ENCODE results near the gene CMSS1. TPM values are rescaled to one million over a fixed set of nuclear protein-coding genes. Genes with fewer than 3 reads are reported as not detected.

The CMSS1 gene
- total and polyA plus RNA-seq, 2 of the 13 experiments (the other 11 are each of a cell fraction or from before 2014, with no cell fraction given), result 6.4 to 48.7 TPM

DNA sequence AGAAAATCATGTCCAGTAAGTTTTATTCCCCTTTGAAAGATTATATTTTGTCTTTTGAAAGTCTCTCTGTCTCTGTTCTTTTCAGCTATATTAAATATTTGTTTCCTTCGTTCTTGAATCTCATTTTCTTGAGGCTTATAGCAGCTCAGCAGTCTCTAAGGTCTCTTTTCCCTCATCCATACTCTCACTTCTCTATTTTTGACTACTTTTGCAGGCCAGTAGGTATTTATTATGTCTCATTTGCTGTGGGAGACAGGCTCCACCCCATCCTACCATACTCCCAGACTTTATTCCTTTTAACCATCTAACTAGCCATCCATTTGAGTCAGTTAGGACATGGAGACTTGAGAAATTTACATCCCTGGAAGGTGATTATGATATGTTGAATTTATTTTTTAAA is 225.6 kb downstream of the CMSS1 start:
- in situ Hi-C loops (cut with HindIII; ENCODE audit: extremely low pct_ligation_motif_present, low pct_unique_long_range_greater_than_20kb), result loop anchor here (10.0 kb wide), 1 partner anchor 168 kb away; no protein-coding TSS in a partner anchor
- ChIA-PET CTCF (ENCODE audit: low intra/inter-chr PET ratio, low total read pairs) (no interaction called here), POLR2A (no interaction called here)
- 89% methylated on average over 1 of the region's 1 CpG for WGBS (ENCODE audit: low lambda C conversion rate)
- Histone ChIP-seq H3K36me3 (replicated peaks in 1 of 2; ENCODE audit: control insufficient read depth in 1 of 2, insufficient read depth in 2 of 2, low read length in 2 of 2) (no peaks in the 10 kb centered on the region), H3K27ac (ENCODE audit: extremely low read length, insufficient read depth, low read length) (no peak overlapping the region), H3K9ac (ENCODE audit: insufficient read depth, low read depth, low read length) (no peak overlapping the region), H3K79me2 (ENCODE audit: insufficient read depth, low read length) (no peaks in the 10 kb centered on the region), H3K9me3 (ENCODE audit: low read length) (no peaks in the 10 kb centered on the region), H3K27me3 (ENCODE audit: control insufficient read depth in 1 of 2, insufficient read depth in 2 of 2, low read length in 2 of 2) (no peaks in the 10 kb centered on the region), H2AFZ (ENCODE audit: low read length) (no peak overlapping the region), H4K20me1 (ENCODE audit: insufficient read depth, low read length) (no peaks in the 10 kb centered on the region), H3K4me3 (replicated peaks in 1 of 3; ENCODE audit: insufficient read depth in 1 of 3, low read depth in 2 of 3, low read length in 3 of 3) (no peak overlapping the region), H3K4me2 (ENCODE audit: low read depth, low read length) (no peak overlapping the region), H3K4me1 (ENCODE audit: insufficient read depth, low read length) (peaks cover 41% of the 10 kb centered on the region)
- intact Hi-C loops (cut with micrococcal nuclease; ENCODE audit: unreplicated experiment), result no loop called here
- no peak for DNase-seq (ENCODE audit: low spot score)
- no TSS peak for BruUV-seq (replicated peaks)
- ATAC-seq, result no peak
- no peak for FAIRE-seq
- no peak for TF ChIP-seq EP300 (IDR thresholded peaks at IDR 0.05; ENCODE audit: low read depth in 2 of 2, low read length in 2 of 2)
- no peak for TF ChIP-seq EP300 (CRISPR knock-in tag; IDR thresholded peaks at IDR 0.05; ENCODE audit: borderline replicate concordance)
- no peak for TF ChIP-seq ZNF839 (CRISPR knock-in tag; IDR thresholded peaks at IDR 0.05; ENCODE audit: borderline replicate concordance)
- TF ChIP-seq ZFP1 (CRISPR knock-in tag; IDR thresholded peaks at IDR 0.05), result no peak
- no peak for TF ChIP-seq ZNF550 (CRISPR knock-in tag; IDR thresholded peaks at IDR 0.05; ENCODE audit: borderline replicate concordance)
- TF ChIP-seq ZNF382 (CRISPR knock-in tag; IDR thresholded peaks at IDR 0.05; ENCODE audit: borderline replicate concordance), result no peak
- TF ChIP-seq, protein P1, sequence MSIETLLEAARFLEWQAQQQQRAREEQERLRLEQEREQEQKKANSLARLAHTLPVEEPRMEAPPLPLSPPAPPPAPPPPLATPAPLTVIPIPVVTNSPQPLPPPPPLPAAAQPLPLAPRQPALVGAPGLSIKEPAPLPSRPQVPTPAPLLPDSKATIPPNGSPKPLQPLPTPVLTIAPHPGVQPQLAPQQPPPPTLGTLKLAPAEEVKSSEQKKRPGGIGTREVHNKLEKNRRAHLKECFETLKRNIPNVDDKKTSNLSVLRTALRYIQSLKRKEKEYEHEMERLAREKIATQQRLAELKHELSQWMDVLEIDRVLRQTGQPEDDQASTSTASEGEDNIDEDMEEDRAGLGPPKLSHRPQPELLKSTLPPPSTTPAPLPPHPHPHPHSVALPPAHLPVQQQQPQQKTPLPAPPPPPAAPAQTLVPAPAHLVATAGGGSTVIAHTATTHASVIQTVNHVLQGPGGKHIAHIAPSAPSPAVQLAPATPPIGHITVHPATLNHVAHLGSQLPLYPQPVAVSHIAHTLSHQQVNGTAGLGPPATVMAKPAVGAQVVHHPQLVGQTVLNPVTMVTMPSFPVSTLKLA (IDR thresholded peaks at IDR 0.05), result no peak
- TF ChIP-seq, protein P2, sequence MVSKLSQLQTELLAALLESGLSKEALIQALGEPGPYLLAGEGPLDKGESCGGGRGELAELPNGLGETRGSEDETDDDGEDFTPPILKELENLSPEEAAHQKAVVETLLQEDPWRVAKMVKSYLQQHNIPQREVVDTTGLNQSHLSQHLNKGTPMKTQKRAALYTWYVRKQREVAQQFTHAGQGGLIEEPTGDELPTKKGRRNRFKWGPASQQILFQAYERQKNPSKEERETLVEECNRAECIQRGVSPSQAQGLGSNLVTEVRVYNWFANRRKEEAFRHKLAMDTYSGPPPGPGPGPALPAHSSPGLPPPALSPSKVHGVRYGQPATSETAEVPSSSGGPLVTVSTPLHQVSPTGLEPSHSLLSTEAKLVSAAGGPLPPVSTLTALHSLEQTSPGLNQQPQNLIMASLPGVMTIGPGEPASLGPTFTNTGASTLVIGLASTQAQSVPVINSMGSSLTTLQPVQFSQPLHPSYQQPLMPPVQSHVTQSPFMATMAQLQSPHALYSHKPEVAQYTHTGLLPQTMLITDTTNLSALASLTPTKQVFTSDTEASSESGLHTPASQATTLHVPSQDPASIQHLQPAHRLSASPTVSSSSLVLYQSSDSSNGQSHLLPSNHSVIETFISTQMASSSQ (IDR thresholded peaks at IDR 0.05; ENCODE audit: low read depth), result no peak
- TF ChIP-seq, protein P2 (CRISPR knock-in tag; IDR thresholded peaks at IDR 0.05; ENCODE audit: borderline replicate concordance), result no peak
- TF ChIP-seq PRPF4 (IDR thresholded peaks at IDR 0.05; ENCODE audit: low read depth, low read length, poor library complexity, severe bottlenecking), result no peak
- TF ChIP-seq, protein P3, sequence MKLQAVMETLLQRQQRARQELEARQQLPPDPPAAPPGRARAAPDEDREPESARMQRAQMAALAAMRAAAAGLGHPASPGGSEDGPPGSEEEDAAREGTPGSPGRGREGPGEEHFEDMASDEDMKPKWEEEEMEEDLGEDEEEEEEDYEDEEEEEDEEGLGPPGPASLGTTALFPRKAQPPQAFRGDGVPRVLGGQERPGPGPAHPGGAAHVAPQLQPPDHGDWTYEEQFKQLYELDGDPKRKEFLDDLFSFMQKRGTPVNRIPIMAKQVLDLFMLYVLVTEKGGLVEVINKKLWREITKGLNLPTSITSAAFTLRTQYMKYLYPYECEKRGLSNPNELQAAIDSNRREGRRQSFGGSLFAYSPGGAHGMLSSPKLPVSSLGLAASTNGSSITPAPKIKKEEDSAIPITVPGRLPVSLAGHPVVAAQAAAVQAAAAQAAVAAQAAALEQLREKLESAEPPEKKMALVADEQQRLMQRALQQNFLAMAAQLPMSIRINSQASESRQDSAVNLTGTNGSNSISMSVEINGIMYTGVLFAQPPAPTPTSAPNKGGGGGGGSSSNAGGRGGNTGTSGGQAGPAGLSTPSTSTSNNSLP (IDR thresholded peaks at IDR 0.05; ENCODE audit: low read depth, low read length), result no peak
- TF ChIP-seq PHF5A (CRISPR knock-in tag; IDR thresholded peaks at IDR 0.05; ENCODE audit: low read depth, unreplicated experiment), result no peak

Data from HepG2 (cell line).